ENCODE measurements around the gene CYLD. TPM values are rescaled to one million over a fixed set of nuclear protein-coding genes. Genes with fewer than 3 reads are reported as not detected.

The CYLD gene
- total RNA-seq, 1 experiment from 2014 or later: 12.5 TPM

DNA sequence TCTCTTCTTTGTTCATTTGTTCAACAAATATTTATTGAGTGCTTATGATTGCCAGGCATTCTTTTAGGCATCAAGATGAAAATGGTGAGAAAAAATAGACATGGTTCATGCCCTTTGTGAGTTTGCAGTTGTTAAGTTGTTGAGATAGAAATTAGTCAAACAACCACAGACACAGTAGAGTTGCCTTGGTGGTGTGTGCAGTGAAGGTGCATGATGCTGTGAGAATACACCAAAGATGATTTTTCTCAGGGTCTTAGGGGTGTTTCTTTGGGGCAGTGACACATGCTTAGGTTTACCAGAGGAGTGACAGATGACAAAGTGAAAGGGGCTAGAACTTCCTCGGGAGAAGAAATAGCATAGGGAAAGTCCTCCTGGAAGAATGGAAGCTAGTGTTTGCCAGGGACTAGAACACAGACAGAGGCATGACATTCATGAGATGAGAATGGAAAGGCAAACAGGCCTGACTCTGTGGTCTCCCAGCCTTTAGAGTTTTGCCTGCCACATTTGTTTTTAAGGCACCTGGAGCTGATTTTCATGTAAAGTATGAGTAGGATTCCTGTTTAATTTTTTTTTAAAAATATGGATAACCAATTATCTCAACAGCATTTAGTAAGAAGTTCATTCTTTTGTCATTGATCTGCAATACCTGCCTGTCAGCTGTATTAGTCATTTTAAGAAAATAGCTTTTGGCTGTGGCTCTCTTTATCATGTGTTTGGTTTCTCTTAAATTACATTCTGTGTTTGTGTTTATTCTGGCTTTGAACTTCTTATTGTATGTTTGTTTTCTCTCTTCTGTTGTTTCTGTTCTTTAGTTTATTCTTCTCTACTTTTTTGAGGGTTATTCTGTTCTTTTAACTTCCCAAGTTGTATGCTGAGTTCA lies 36.6 kb downstream of the CYLD start:
- Histone ChIP-seq H2BK20ac (ENCODE audit: low read depth, low read length, poor library complexity, severe bottlenecking) (no peak overlapping the region), H2BK5ac (ENCODE audit: insufficient read length, low read length) (no peak overlapping the region), H4K20me1 (ENCODE audit: control insufficient read depth, insufficient read depth, insufficient read length) (no peaks in the 10 kb centered on the region), H4K8ac (replicated peaks; ENCODE audit: insufficient read length, low read depth, low read length) (no peak overlapping the region), H4K5ac (ENCODE audit: insufficient read length, low read depth, low read length) (no peak overlapping the region), H3K9ac (ENCODE audit: extremely low read depth, insufficient read length, low read length) (no peak overlapping the region), H3K79me2 (ENCODE audit: insufficient read depth, low read length) (no peaks in the 10 kb centered on the region), H3K79me1 (ENCODE audit: insufficient read depth, low read depth, low read length, poor library complexity, severe bottlenecking) (no peaks in the 10 kb centered on the region), H3K4me1 (ENCODE audit: insufficient read depth, low read length) (no peaks in the 10 kb centered on the region), H3K4ac (ENCODE audit: low read depth, low read length) (no peak overlapping the region), H2AFZ (ENCODE audit: low read length) (no peak overlapping the region), H3K14ac (ENCODE audit: insufficient read depth, low read length) (no peak overlapping the region), H3K27me3 (ENCODE audit: insufficient read depth, low read length) (no peaks in the 10 kb centered on the region), H2BK12ac (ENCODE audit: insufficient read length, low read depth, low read length) (no peak overlapping the region), H3K4me2 (ENCODE audit: insufficient read depth, insufficient read length, low read length) (no peak overlapping the region), H3K27ac (ENCODE audit: insufficient read length, low read depth, low read length) (no peak overlapping the region), H3K56ac (ENCODE audit: insufficient read length, low read depth, low read length) (no peak overlapping the region), H4K91ac (ENCODE audit: insufficient read length, low read depth, low read length) (no peak overlapping the region), H3K18ac (ENCODE audit: insufficient read length, low read depth, low read length) (no peak overlapping the region), H3K23ac (ENCODE audit: insufficient read length, low read depth, low read length) (no peak overlapping the region), H2BK15ac (ENCODE audit: low read depth, low read length) (no peak overlapping the region), H3K23me2 (ENCODE audit: insufficient read length, low read depth, low read length, poor library complexity, severe bottlenecking) (no peaks in the 10 kb centered on the region), H2BK120ac (ENCODE audit: low read depth, low read length, poor library complexity, severe bottlenecking) (no peak overlapping the region), H3K9me3 (ENCODE audit: control insufficient read depth, low read depth, low read length) (no peaks in the 10 kb centered on the region), H2AK5ac (ENCODE audit: insufficient read length, low read length) (no peak overlapping the region), H3T11ph (ENCODE audit: low read length) (no peak overlapping the region)
- H3K9me3 Mint-ChIP-seq: no peaks in the 10 kb centered on the region
- no peak for DNase-seq
- TF ChIP-seq, protein P1, sequence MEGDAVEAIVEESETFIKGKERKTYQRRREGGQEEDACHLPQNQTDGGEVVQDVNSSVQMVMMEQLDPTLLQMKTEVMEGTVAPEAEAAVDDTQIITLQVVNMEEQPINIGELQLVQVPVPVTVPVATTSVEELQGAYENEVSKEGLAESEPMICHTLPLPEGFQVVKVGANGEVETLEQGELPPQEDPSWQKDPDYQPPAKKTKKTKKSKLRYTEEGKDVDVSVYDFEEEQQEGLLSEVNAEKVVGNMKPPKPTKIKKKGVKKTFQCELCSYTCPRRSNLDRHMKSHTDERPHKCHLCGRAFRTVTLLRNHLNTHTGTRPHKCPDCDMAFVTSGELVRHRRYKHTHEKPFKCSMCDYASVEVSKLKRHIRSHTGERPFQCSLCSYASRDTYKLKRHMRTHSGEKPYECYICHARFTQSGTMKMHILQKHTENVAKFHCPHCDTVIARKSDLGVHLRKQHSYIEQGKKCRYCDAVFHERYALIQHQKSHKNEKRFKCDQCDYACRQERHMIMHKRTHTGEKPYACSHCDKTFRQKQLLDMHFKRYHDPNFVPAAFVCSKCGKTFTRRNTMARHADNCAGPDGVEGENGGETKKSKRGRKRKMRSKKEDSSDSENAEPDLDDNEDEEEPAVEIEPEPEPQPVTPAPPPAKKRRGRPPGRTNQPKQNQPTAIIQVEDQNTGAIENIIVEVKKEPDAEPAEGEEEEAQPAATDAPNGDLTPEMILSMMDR (conservative IDR thresholded peaks at IDR 0.05): no peak
- no peaks in the 10 kb centered on the region for H3K27me3 Mint-ChIP-seq (ENCODE audit: low read depth)
- peaks cover 2 to 9% of the 10 kb centered on the region in 2 experiments; a peak in 3 of 4 replicates for H3K4me1 Mint-ChIP-seq
- H3K36me3 Mint-ChIP-seq (ENCODE audit: insufficient read depth in 1 of 3, low read depth in 3 of 3): peaks cover 0 to 4% (median 2%) of the 10 kb centered on the region in 3 experiments; a peak in 4 of 7 replicates
- no peak overlapping the region for H3K4me3 Mint-ChIP-seq
- peak overlapping the region in 1 of 3 experiments; percentile 60; a peak in 1 of 7 replicates for H3K27ac Mint-ChIP-seq
- WGBS (ENCODE audit: extremely low coverage, insufficient read length, low lambda C conversion rate): no CpG with 5 or more reads among the region's 1 CpG

Measured in H9 (cell line).